MM.1S (cell line): ENCODE measurements around the gene GPER1.
"Not testable (repeated sequence)": the region's sequence is repeated elsewhere in the genome, so short reads cannot be mapped to it uniquely, and the experiment has no call there.

Experiments
- EZH2 ChIP-seq: fragments of 300-600 bp; sonication (generic); optimal IDR thresholded peaks from 2 replicates; pipeline ENCODE3; 2017; ENCODE audit warnings: low read depth, mild to moderate bottlenecking, antibody characterized with exemption, low read length, mixed read lengths
- EZH2phosphoT487 ChIP-seq: fragments of 300-600 bp; sonication (generic); IDR thresholded peaks from 2 replicates; pipeline ENCODE4 v1.6.1; 2018; ENCODE audit warnings: antibody characterized with exemption, low read length
- TF ChIP-seq, protein P1 (sequence below): fragments of 300-600 bp; sonication (generic); IDR thresholded peaks from 2 replicates; pipeline ENCODE4 v1.5.1; 2016; ENCODE audit warnings: antibody characterized with exemption, low read length, mixed read lengths

DNA sequence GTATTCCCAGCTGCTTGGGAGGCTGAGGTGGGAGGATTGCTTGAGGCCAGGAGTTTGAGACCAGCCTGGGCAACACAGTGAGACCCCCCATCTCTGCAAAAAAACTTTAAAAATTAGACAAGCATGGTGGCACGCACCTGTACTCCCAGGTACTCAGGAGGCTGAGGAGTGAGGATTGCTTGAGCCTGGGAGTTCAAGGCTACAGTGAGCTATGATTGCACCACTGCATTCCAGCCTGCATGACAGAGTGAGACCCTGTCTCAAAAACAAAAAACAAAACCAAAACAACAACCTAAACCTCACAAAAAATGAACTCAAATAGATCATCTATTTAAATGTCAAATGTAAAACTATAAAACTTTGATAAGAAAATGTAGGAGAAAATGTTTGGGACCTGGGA, 47.7 kb upstream of the GPER1 start:
- TF ChIP-seq, protein P1, sequence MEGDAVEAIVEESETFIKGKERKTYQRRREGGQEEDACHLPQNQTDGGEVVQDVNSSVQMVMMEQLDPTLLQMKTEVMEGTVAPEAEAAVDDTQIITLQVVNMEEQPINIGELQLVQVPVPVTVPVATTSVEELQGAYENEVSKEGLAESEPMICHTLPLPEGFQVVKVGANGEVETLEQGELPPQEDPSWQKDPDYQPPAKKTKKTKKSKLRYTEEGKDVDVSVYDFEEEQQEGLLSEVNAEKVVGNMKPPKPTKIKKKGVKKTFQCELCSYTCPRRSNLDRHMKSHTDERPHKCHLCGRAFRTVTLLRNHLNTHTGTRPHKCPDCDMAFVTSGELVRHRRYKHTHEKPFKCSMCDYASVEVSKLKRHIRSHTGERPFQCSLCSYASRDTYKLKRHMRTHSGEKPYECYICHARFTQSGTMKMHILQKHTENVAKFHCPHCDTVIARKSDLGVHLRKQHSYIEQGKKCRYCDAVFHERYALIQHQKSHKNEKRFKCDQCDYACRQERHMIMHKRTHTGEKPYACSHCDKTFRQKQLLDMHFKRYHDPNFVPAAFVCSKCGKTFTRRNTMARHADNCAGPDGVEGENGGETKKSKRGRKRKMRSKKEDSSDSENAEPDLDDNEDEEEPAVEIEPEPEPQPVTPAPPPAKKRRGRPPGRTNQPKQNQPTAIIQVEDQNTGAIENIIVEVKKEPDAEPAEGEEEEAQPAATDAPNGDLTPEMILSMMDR, result not testable (repeated sequence)
- not testable (repeated sequence) for TF ChIP-seq EZH2, EZH2phosphoT487
